ENCODE data around the gene LYRM7. TPM values are rescaled to one million over a fixed set of nuclear protein-coding genes. Genes with fewer than 3 reads are reported as not detected.

Gene LYRM7
- total and polyA plus RNA-seq, 7 donors, result 5.7 to 11.8 (median 8.4) TPM

DNA sequence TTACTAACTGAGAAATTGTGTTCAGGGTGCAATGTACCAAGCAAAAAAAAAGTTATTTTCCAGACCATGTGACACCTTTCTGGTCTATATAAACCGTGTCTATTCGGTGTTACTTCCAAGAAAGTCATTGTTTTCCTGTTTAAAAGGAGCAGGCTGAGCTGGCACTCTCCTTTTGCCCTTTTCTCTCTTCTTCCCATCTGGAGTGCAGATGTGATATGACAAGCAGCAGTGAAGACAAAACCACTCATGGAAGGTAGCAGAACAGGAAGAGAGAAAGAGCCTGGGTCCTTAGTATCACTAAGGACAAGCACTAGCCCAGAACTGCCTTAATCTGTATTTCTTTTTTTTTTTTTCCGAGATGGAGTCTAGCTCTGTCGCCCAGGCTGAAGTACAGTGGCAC lies 25.6 kb downstream of the LYRM7 start:
- Histone ChIP-seq H3K4me1 (peaks cover 0 to 8% (median 4%) of the 10 kb centered on the region in 4 donors), H3K27ac (no peak overlapping the region), H3K9me3 (no peaks in the 10 kb centered on the region), H3K4me3 (no peak overlapping the region), H3K27me3 (no peaks in the 10 kb centered on the region), H3K36me3 (peaks cover 0 to 13% (median 0%) of the 10 kb centered on the region in 4 donors)
- TF ChIP-seq EP300 (IDR thresholded peaks at IDR 0.05), result no peak
- no peak for TF ChIP-seq POLR2A (IDR thresholded peaks at IDR 0.05)
- no peak for TF ChIP-seq POLR2AphosphoS5 (IDR thresholded peaks at IDR 0.05)
- no peak for TF ChIP-seq CTCF (IDR thresholded peaks at IDR 0.05)
- intact Hi-C loops (cut with DNase I), result no loop called here
- no peak for DNase-seq
- 93 to 95% methylated on average over 4 of the region's 4 CpGs for WGBS, 2 donors

DNA sequence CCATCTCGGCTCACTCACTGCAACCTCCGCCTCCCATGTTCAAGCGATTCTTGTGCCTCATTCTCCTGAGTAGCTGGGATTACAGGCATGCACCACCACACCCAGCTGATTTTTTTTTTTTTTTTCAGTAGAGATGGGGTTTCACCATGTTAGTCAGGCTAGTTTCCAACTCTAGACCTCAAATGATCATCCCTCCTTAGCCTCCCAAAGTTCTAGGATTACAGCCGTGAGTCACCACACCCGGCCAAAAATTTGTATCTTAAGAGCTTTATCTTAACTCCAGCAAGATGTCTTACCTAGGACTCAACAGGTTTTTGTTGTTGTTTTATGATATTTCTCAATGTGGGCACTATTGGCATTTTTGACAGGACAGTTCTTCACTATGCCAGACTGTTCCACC lies 27.9 kb downstream of the LYRM7 start:
- TF ChIP-seq EP300 (IDR thresholded peaks at IDR 0.05), result no peak
- TF ChIP-seq POLR2AphosphoS5 (IDR thresholded peaks at IDR 0.05), result no peak
- Histone ChIP-seq H3K36me3 (peaks cover 0 to 13% (median 0%) of the 10 kb centered on the region in 4 donors), H3K27me3 (no peaks in the 10 kb centered on the region), H3K27ac (no peak overlapping the region), H3K4me1 (no peaks in the 10 kb centered on the region), H3K9me3 (no peaks in the 10 kb centered on the region), H3K4me3 (no peak overlapping the region)
- intact Hi-C loops (cut with DNase I), result no loop called here
- 97% methylated on average over 5 of the region's 5 CpGs for WGBS, 2 donors
- no peak for DNase-seq

- intact Hi-C loops (cut with DNase I), result no loop called here
- Histone ChIP-seq H3K9me3 (no peaks in the 10 kb centered on the region), H3K27ac (no peak overlapping the region), H3K36me3 (peaks cover 0 to 13% (median 0%) of the 10 kb centered on the region in 4 donors), H3K27me3 (no peaks in the 10 kb centered on the region), H3K4me3 (no peak overlapping the region), H3K4me1 (no peaks in the 10 kb centered on the region)
- WGBS, 2 donors, result 91 to 95% methylated on average over 3 of the region's 3 CpGs
- TF ChIP-seq POLR2A (IDR thresholded peaks at IDR 0.05), result no peak
- TF ChIP-seq EP300 (IDR thresholded peaks at IDR 0.05), result no peak
- no peak for TF ChIP-seq POLR2AphosphoS5 (IDR thresholded peaks at IDR 0.05)
- TF ChIP-seq CTCF (IDR thresholded peaks at IDR 0.05), result no peak
- DNase-seq, result no peak
Measured at GRCh38 chr5:131200560-131200959, 29.8 kb downstream of the LYRM7 start.

- Histone ChIP-seq H3K4me1 (no peaks in the 10 kb centered on the region), H3K9me3 (no peaks in the 10 kb centered on the region), H3K27me3 (no peaks in the 10 kb centered on the region), H3K4me3 (no peak overlapping the region), H3K36me3 (peaks cover 0 to 5% (median 0%) of the 10 kb centered on the region in 4 donors), H3K27ac (no peak overlapping the region)
- WGBS, 2 donors, result 19 to 67% methylated on average over 2 of the region's 2 CpGs
- intact Hi-C loops (cut with DNase I), result no loop called here
- DNase-seq, result no peak
- TF ChIP-seq CTCF (IDR thresholded peaks at IDR 0.05) (no peak), POLR2AphosphoS5 (IDR thresholded peaks at IDR 0.05) (no peak), EP300 (IDR thresholded peaks at IDR 0.05) (no peak), POLR2A (IDR thresholded peaks at IDR 0.05) (no peak)
Measured at GRCh38 chr5:131204964-131205363, 34.2 kb downstream of the LYRM7 start.

DNA sequence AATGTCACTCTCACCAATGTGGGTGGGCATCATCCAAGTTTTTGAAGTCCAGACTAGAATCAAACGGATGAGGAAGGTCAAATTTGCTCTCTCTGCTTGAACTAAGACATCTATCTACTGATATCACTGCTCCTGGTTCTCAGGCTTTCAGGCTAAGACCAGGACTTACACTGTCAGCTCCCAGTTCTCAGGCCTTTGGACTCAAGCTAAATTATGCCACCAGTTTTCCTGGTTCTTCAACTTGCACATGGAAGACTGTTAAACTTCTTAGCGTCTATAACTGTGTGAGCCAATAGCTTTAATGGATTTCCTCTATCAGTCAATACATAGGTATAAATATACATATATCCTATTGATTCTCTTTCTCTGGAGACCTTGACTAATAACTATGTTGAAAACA lies 35.3 kb downstream of the LYRM7 start:
- H3K27me3 ChIP-seq, result no peaks in the 10 kb centered on the region
- H3K9me3 ChIP-seq, result no peaks in the 10 kb centered on the region
- WGBS, 2 donors, result 52 to 93% methylated on average over 2 of the region's 2 CpGs
- intact Hi-C loops (cut with DNase I), result no loop called here
- H3K4me1 ChIP-seq, result no peaks in the 10 kb centered on the region
- DNase-seq, result no peak
- H3K36me3 ChIP-seq, result no peaks in the 10 kb centered on the region
- no peak overlapping the region for H3K27ac ChIP-seq
- TF ChIP-seq POLR2AphosphoS5 (IDR thresholded peaks at IDR 0.05) (no peak), CTCF (IDR thresholded peaks at IDR 0.05) (no peak), EP300 (IDR thresholded peaks at IDR 0.05) (no peak), POLR2A (IDR thresholded peaks at IDR 0.05) (no peak)
- H3K4me3 ChIP-seq, result no peak overlapping the region
